HEK293 (cell line): ENCODE results near the gene PRKAB2.

Source experiments
- CTCF ChIA-PET: fragments of 350-600 bp; formaldehyde crosslinking; extraction: SDS; loops from one replicate; lab custom pipeline; 2021; ENCODE audit warnings: antibody characterized with exemption; lab: Yijun Ruan, JAX
- POLR2A ChIA-PET: fragments of 300-600 bp; formaldehyde crosslinking; extraction: SDS; loops from one replicate; lab custom pipeline; 2020; ENCODE audit warnings: antibody characterized with exemption, inconsistent platforms; lab: Yijun Ruan, JAX
- H3K27ac ChIP-seq: fragments of 200-500 bp; sonication (Bioruptor generic); 2 replicates; pipeline ENCODE4 v1.5.1; 2014; ENCODE audit warnings: low read depth, low read length, control low read depth, inconsistent platforms; ENCODE audit errors: extremely low read depth
- H3K36me3 ChIP-seq, 2 experiments: fragments of 200-500 bp in 1 of 2; sonication (Bioruptor generic) in 1 of 2; 1 replicate in 1 of 2; 2 replicates in 1 of 2; pipeline ENCODE4 v1.5.1; 2014 to 2017; ENCODE audit warnings: inconsistent platforms in 2 of 2, low read length in 2 of 2; ENCODE audit not compliant: control insufficient read depth in 2 of 2, insufficient read depth in 1 of 2
- H3K4me1 ChIP-seq: fragments of 200-500 bp; sonication (Bioruptor generic); 2 replicates; pipeline ENCODE4 v1.5.1; 2014; ENCODE audit warnings: mild to moderate bottlenecking, low read length, inconsistent platforms; ENCODE audit not compliant: control insufficient read depth, insufficient read depth
- H3K4me3 ChIP-seq: 2 replicates; pipeline ENCODE4 v1.5.1; 2011; ENCODE audit warnings: low read depth, mild to moderate bottlenecking, control low read depth, low read length, moderate library complexity
- H3K9me3 ChIP-seq: fragments of 200-500 bp; sonication (Bioruptor generic); 2 replicates; pipeline ENCODE4 v1.5.1; 2014; ENCODE audit warnings: low read depth, low read length, inconsistent platforms; ENCODE audit not compliant: control insufficient read depth, insufficient read depth
- GFI1B ChIP-seq: fragments of 450-650 bp; formaldehyde crosslinking; IDR thresholded peaks from 2 replicates; pipeline ENCODE4 v1.5.1; 2016; ENCODE audit warnings: missing biosample characterization, missing genetic modification characterization
- KLF8 ChIP-seq: fragments of 450-650 bp; formaldehyde crosslinking; IDR thresholded peaks from 2 replicates; pipeline ENCODE4 v1.5.1; 2016; ENCODE audit warnings: missing biosample characterization, missing genetic modification characterization
- OVOL3 ChIP-seq: fragments of 450-650 bp; formaldehyde crosslinking; IDR thresholded peaks from 2 replicates; pipeline ENCODE4 v1.5.1; 2016; ENCODE audit warnings: missing biosample characterization, missing genetic modification characterization
- TSHZ1 ChIP-seq: fragments of 450-650 bp; formaldehyde crosslinking; IDR thresholded peaks from 2 replicates; pipeline ENCODE4 v1.5.1; 2016; ENCODE audit warnings: missing biosample characterization, missing genetic modification characterization, borderline replicate concordance
- ZNF121 ChIP-seq: fragments of 450-650 bp; formaldehyde crosslinking; IDR thresholded peaks from 2 replicates; pipeline ENCODE4 v1.5.1; 2016; ENCODE audit warnings: missing biosample characterization, missing genetic modification characterization
- ZNF146 ChIP-seq: fragments of 450-650 bp; formaldehyde crosslinking; IDR thresholded peaks from 2 replicates; pipeline ENCODE4 v1.5.1; 2016; ENCODE audit warnings: missing biosample characterization, missing genetic modification characterization
- ZNF155 ChIP-seq: fragments of 450-650 bp; formaldehyde crosslinking; IDR thresholded peaks from 2 replicates; pipeline ENCODE4 v1.5.1; 2016; ENCODE audit warnings: missing biosample characterization, missing genetic modification characterization
- ZNF202 ChIP-seq: fragments of 450-650 bp; formaldehyde crosslinking; IDR thresholded peaks from 2 replicates; pipeline ENCODE4 v1.5.1; 2016; ENCODE audit warnings: missing biosample characterization, missing genetic modification characterization, borderline replicate concordance
- ZNF223 ChIP-seq: fragments of 450-650 bp; formaldehyde crosslinking; IDR thresholded peaks from 2 replicates; pipeline ENCODE4 v1.5.1; 2016; ENCODE audit warnings: missing biosample characterization, missing genetic modification characterization
- ZNF239 ChIP-seq: fragments of 450-650 bp; formaldehyde crosslinking; IDR thresholded peaks from 2 replicates; pipeline ENCODE4 v1.5.1; 2016; ENCODE audit warnings: missing biosample characterization, missing genetic modification characterization
- ZNF37A ChIP-seq: fragments of 450-650 bp; IDR thresholded peaks from 2 replicates; pipeline ENCODE4 v1.5.1; 2018; ENCODE audit warnings: missing biosample characterization, missing genetic modification characterization
- ZNF391 ChIP-seq: fragments of 450-650 bp; formaldehyde crosslinking; IDR thresholded peaks from 2 replicates; pipeline ENCODE4 v1.5.1; 2016; ENCODE audit warnings: low read depth, missing biosample characterization, missing genetic modification characterization, borderline replicate concordance
- ZNF404 ChIP-seq: fragments of 450-650 bp; formaldehyde crosslinking; IDR thresholded peaks from 2 replicates; pipeline ENCODE4 v1.5.1; 2017; ENCODE audit warnings: missing biosample characterization, missing genetic modification characterization
- ZNF544 ChIP-seq: fragments of 450-650 bp; formaldehyde crosslinking; IDR thresholded peaks from 2 replicates; pipeline ENCODE4 v1.5.0; 2017; ENCODE audit warnings: missing biosample characterization, missing genetic modification characterization
- ZNF560 ChIP-seq: fragments of 450-650 bp; formaldehyde crosslinking; IDR thresholded peaks from 2 replicates; pipeline ENCODE4 v1.5.1; 2017; ENCODE audit warnings: missing biosample characterization, missing genetic modification characterization, borderline replicate concordance
- ZNF660 ChIP-seq: fragments of 450-650 bp; IDR thresholded peaks from 2 replicates; pipeline ENCODE4 v1.5.1; 2018; ENCODE audit warnings: missing biosample characterization, mild to moderate bottlenecking, missing genetic modification characterization
- ZNF677 ChIP-seq: fragments of 450-650 bp; IDR thresholded peaks from 2 replicates; pipeline ENCODE4 v1.5.0; 2018; ENCODE audit warnings: missing biosample characterization, mild to moderate bottlenecking, missing genetic modification characterization, moderate library complexity
- ZNF768 ChIP-seq: fragments of 450-650 bp; formaldehyde crosslinking; IDR thresholded peaks from 2 replicates; pipeline ENCODE4 v1.5.1; 2018; ENCODE audit warnings: missing biosample characterization, mild to moderate bottlenecking, missing genetic modification characterization
- ZNF791 ChIP-seq: fragments of 450-650 bp; formaldehyde crosslinking; IDR thresholded peaks from 2 replicates; pipeline ENCODE4 v1.5.1; 2016; ENCODE audit warnings: missing biosample characterization, missing genetic modification characterization
- TF ChIP-seq, protein P1 (sequence below): fragments of 450-650 bp; formaldehyde crosslinking; IDR thresholded peaks from 2 replicates; pipeline ENCODE4; 2016; ENCODE audit warnings: missing biosample characterization, missing genetic modification characterization
- TF ChIP-seq, protein P2 (sequence below): fragments of 450-650 bp; formaldehyde crosslinking; IDR thresholded peaks from 2 replicates; pipeline ENCODE4 v1.5.1; 2016; ENCODE audit warnings: missing biosample characterization, missing genetic modification characterization, borderline replicate concordance
- TF ChIP-seq, protein P3 (sequence below): fragments of 450-650 bp; formaldehyde crosslinking; IDR thresholded peaks from 2 replicates; pipeline ENCODE4 v1.5.1; 2016; ENCODE audit warnings: missing biosample characterization, missing genetic modification characterization
- TF ChIP-seq, protein P4 (sequence below): fragments of 450-650 bp; formaldehyde crosslinking; IDR thresholded peaks from 2 replicates; pipeline ENCODE4 v1.5.1; 2016; ENCODE audit warnings: missing biosample characterization, missing genetic modification characterization

PRKAB2 gene

DNA sequence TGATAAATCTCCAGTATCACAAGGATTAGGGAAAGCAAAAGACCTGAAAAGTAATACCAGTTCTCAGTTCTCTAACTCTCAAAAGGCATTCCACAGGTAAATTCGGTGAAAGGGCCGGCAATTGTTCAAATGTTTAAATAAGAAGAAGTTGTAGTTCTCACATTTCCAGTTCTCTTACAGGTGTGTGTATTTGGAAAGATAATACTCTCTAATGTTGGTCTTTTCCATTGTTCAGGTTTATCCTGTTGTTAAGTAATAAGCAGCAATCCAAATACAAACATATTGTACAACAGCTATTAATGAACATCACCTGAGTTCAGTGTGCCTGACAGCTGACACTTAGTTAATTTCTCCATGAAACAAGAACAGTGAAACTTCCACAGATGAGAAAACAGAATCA, 13.2 kb upstream of the PRKAB2 start:
- no peaks in the 10 kb centered on the region for H3K36me3 ChIP-seq
- H3K27ac ChIP-seq: no peak overlapping the region
- H3K9me3 ChIP-seq: no peaks in the 10 kb centered on the region
- POLR2A ChIA-PET: no interaction called here
- no peaks in the 10 kb centered on the region for H3K4me1 ChIP-seq
- CTCF ChIA-PET: no interaction called here
- TF ChIP-seq ZNF202 (tag by site-specific recombination): no peak
- no peak for TF ChIP-seq OVOL3 (tag by site-specific recombination)
- TF ChIP-seq, protein P1, sequence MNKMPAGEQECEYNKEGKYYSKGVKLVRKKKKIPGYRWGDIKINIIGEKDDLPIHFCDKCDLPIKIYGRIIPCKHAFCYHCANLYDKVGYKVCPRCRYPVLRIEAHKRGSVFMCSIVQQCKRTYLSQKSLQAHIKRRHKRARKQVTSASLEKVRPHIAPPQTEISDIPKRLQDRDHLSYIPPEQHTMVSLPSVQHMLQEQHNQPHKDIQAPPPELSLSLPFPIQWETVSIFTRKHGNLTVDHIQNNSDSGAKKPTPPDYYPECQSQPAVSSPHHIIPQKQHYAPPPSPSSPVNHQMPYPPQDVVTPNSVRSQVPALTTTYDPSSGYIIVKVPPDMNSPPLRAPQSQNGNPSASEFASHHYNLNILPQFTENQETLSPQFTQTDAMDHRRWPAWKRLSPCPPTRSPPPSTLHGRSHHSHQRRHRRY: no peak
- no peak for TF ChIP-seq ZNF155
- TF ChIP-seq ZNF544 (tag by site-specific recombination): no peak
- no peak for TF ChIP-seq ZNF146 (tag by site-specific recombination)
- no peak for TF ChIP-seq ZNF223 (tag by site-specific recombination)
- no peak for TF ChIP-seq ZNF677
- TF ChIP-seq, protein P2, sequence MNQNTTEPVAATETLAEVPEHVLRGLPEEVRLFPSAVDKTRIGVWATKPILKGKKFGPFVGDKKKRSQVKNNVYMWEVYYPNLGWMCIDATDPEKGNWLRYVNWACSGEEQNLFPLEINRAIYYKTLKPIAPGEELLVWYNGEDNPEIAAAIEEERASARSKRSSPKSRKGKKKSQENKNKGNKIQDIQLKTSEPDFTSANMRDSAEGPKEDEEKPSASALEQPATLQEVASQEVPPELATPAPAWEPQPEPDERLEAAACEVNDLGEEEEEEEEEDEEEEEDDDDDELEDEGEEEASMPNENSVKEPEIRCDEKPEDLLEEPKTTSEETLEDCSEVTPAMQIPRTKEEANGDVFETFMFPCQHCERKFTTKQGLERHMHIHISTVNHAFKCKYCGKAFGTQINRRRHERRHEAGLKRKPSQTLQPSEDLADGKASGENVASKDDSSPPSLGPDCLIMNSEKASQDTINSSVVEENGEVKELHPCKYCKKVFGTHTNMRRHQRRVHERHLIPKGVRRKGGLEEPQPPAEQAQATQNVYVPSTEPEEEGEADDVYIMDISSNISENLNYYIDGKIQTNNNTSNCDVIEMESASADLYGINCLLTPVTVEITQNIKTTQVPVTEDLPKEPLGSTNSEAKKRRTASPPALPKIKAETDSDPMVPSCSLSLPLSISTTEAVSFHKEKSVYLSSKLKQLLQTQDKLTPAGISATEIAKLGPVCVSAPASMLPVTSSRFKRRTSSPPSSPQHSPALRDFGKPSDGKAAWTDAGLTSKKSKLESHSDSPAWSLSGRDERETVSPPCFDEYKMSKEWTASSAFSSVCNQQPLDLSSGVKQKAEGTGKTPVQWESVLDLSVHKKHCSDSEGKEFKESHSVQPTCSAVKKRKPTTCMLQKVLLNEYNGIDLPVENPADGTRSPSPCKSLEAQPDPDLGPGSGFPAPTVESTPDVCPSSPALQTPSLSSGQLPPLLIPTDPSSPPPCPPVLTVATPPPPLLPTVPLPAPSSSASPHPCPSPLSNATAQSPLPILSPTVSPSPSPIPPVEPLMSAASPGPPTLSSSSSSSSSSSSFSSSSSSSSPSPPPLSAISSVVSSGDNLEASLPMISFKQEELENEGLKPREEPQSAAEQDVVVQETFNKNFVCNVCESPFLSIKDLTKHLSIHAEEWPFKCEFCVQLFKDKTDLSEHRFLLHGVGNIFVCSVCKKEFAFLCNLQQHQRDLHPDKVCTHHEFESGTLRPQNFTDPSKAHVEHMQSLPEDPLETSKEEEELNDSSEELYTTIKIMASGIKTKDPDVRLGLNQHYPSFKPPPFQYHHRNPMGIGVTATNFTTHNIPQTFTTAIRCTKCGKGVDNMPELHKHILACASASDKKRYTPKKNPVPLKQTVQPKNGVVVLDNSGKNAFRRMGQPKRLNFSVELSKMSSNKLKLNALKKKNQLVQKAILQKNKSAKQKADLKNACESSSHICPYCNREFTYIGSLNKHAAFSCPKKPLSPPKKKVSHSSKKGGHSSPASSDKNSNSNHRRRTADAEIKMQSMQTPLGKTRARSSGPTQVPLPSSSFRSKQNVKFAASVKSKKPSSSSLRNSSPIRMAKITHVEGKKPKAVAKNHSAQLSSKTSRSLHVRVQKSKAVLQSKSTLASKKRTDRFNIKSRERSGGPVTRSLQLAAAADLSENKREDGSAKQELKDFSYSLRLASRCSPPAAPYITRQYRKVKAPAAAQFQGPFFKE: no peak
- no peak for TF ChIP-seq ZNF37A (tag by site-specific recombination)
- no peak overlapping the region for H3K4me3 ChIP-seq

- ChIA-PET POLR2A (no interaction called here), CTCF (interaction anchor here (1.4 kb wide), 1 partner anchor 64 kb away, joined by 3 read pairs; the partner anchor contains the start of gene CHD1L)
- no peaks in the 10 kb centered on the region for H3K36me3 ChIP-seq
- H3K4me3 ChIP-seq: no peak overlapping the region
- H3K4me1 ChIP-seq: no peaks in the 10 kb centered on the region
- H3K27ac ChIP-seq: no peak overlapping the region
- no peaks in the 10 kb centered on the region for H3K9me3 ChIP-seq
- TF ChIP-seq, protein P3, sequence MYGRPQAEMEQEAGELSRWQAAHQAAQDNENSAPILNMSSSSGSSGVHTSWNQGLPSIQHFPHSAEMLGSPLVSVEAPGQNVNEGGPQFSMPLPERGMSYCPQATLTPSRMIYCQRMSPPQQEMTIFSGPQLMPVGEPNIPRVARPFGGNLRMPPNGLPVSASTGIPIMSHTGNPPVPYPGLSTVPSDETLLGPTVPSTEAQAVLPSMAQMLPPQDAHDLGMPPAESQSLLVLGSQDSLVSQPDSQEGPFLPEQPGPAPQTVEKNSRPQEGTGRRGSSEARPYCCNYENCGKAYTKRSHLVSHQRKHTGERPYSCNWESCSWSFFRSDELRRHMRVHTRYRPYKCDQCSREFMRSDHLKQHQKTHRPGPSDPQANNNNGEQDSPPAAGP (tag by site-specific recombination): no peak
- TF ChIP-seq ZNF768 (tag by site-specific recombination) (no peak), GFI1B (tag by site-specific recombination) (no peak), ZNF404 (no peak), ZNF121 (tag by site-specific recombination) (no peak), ZNF560 (tag by site-specific recombination) (no peak), ZNF660 (tag by site-specific recombination) (no peak), ZNF239 (tag by site-specific recombination) (no peak), ZNF391 (no peak), ZNF202 (tag by site-specific recombination) (no peak), ZNF791 (tag by site-specific recombination) (no peak), TSHZ1 (tag by site-specific recombination) (no peak), ZNF146 (tag by site-specific recombination) (no peak), KLF8 (tag by site-specific recombination) (no peak)
- TF ChIP-seq, protein P4, sequence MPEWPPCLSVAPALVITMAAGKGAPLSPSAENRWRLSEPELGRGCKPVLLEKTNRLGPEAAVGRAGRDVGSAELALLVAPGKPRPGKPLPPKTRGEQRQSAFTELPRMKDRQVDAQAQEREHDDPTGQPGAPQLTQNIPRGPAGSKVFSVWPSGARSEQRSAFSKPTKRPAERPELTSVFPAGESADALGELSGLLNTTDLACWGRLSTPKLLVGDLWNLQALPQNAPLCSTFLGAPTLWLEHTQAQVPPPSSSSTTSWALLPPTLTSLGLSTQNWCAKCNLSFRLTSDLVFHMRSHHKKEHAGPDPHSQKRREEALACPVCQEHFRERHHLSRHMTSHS: no peak
Observed at GRCh38 chr1:147177611-147178380, 5.5 kb upstream of the PRKAB2 start.
